Aorta (tissue), 5 donors: ENCODE measurements around the gene HDAC7. TPM values are rescaled to one million over a fixed set of nuclear protein-coding genes. Genes with fewer than 3 reads are reported as not detected.

Source experiments
- ATAC-seq: fragments of 200-7000 bp; cut with Tn5 transposase; one replicate; pipeline ENCODE4 v1.9.1; 2022; ENCODE audit warnings: moderate library complexity; ENCODE audit not compliant: low FRiP score
- DNase-seq, 2 donors: peaks; one replicate each; pipeline ENCODE4 v3.0.0-alpha.2; 2020
- H3K27ac ChIP-seq, 2 donors: one replicate each; pipeline ENCODE4 v1.5.1; 2013; ENCODE audit warnings: low read length in 2 of 2, mild to moderate bottlenecking in 2 of 2, moderate library complexity in 2 of 2, control low read depth in 1 of 2, inconsistent platforms in 1 of 2, low read depth in 1 of 2
- H3K27me3 ChIP-seq, 2 donors: one replicate each; pipeline ENCODE4 v1.6.1; 2013; ENCODE audit warnings: control low read depth in 1 of 2, low read length in 1 of 2, mild to moderate bottlenecking in 1 of 2, moderate library complexity in 1 of 2; ENCODE audit not compliant: insufficient read depth in 2 of 2, control insufficient read depth in 1 of 2
- H3K36me3 ChIP-seq, 2 donors: one replicate each; pipeline ENCODE4 v1.6.1; 2013; ENCODE audit warnings: control low read depth in 1 of 2, low read length in 1 of 2, mild to moderate bottlenecking in 1 of 2; ENCODE audit not compliant: insufficient read depth in 2 of 2, control insufficient read depth in 1 of 2
- H3K4me1 ChIP-seq, 2 donors: one replicate each; pipeline ENCODE4 v1.6.1; 2013; ENCODE audit warnings: low read length in 2 of 2, control low read depth in 1 of 2, mild to moderate bottlenecking in 1 of 2, moderate library complexity in 1 of 2; ENCODE audit not compliant: insufficient read depth in 2 of 2, control insufficient read depth in 1 of 2
- H3K4me3 ChIP-seq, 2 donors: one replicate each; pipeline ENCODE4 v1.5.1; 2013; ENCODE audit warnings: low read length in 2 of 2, control low read depth in 1 of 2, mild to moderate bottlenecking in 1 of 2
- H3K9me3 ChIP-seq: one replicate; pipeline ENCODE4 v1.6.1; 2013; ENCODE audit warnings: mild to moderate bottlenecking, low read length; ENCODE audit not compliant: control insufficient read depth
- WGBS, 2 donors: extraction: QIAGEN DNeasy Blood & Tissue Kit; methylation state at CpG; one replicate each; pipeline ENCODE4 v1.1.7; 2013; 5-methylcytosine and 5-hydroxymethylcytosine counted together
- intact Hi-C, 2 donors: fragments of 100-400 bp; cut with DNase I; formaldehyde crosslinking; loops; one replicate each; pipeline versions ENCODE4 v1.14.2 to v1.15.0; 2022
- polyA plus RNA-seq, 2 donors: library from polyadenylated mRNA; stranded (reverse); fragments of 200-250 nt; gene quantifications; one replicate each; pipeline ENCODE4 v1.2.3, GENCODE V29; 2013
- total RNA-seq, 2 donors: library from RNA; stranded (reverse); fragmentation: NEBNext Ultra II Directional; extraction: Animal tissue kit (Norgen Biotek cat#: 25700); gene quantifications; one replicate each; pipeline ENCODE4 v1.2.1, GENCODE V29; 2021
- donor health status: healthy with polysubstance abuse.
- donor health status: Bipolar disorder and iron deficiency.
- donor health status: DM: no; HTN: no; CAD: no.
- donor health status: DM: no; HTN: no; CAD: no.
- donor health status: DM: yes; HTN: yes; CAD: no.

HDAC7 gene
- total and polyA plus RNA-seq, 4 donors = 17.0 to 192 (median 119) TPM

DNA sequence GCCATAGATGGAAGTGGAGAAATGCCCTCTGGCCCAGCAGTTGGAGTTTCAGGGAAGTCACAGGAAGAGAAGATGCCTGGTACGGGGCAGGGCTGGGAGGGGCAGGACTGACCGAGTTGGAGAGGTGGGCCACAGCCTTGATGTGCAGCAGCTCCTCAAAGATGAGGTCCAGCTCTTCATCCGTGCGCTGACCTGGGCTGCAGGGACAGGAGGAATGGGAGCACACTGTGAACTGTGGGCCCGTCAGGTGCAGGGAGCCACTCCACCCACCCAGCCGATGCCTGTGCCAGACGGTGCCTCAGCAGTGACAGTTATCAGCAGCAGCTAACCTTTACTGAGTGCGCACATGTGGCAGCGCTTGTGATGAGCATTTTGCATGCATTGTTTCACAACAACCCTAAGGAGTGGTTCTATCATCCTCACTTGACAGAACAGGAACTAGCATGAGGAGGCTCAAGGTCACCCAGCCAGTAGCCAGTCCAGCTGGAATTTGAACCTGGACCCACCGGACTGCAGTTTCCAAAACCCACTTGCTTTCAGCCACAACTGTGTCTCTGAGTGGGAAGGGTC lies 69.4 kb downstream of the HDAC7 start:
- Histone ChIP-seq H3K27me3 (no peaks in the 10 kb centered on the region), H3K36me3 (no peaks in the 10 kb centered on the region), H3K4me1 (peaks cover under 1 to 2% of the 10 kb centered on the region in 2 donors), H3K4me3 (no peak overlapping the region), H3K27ac (no peak overlapping the region), H3K9me3 (no peaks in the 10 kb centered on the region)
- ATAC-seq = no peak
- 94 to 95% methylated on average over 10 of the region's 10 CpGs for WGBS, 2 donors
- DNase-seq = no peak
- intact Hi-C loops = no loop called here

DNA sequence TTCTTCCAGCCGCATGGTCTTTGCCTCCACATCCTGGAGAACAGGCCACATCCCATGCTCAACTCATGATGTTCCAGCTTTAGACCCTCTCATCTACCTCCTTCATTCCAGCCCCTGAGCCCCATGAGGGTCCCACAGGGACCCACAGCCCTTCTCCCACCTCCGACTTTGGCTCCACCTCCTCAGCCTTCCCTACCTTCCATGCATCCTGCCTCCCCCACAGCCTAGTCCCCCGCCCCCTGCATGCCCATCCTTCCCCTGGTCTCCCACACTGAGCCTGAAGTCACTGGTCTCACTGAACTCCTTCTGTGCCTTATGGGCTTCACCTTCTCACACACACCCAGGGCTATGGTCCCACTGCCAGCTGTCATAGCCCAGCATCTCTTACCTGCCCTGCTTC lies 70.8 kb downstream of the HDAC7 start:
- Histone ChIP-seq H3K4me3 (no peak overlapping the region), H3K4me1 (no peaks in the 10 kb centered on the region), H3K27me3 (no peaks in the 10 kb centered on the region), H3K9me3 (no peaks in the 10 kb centered on the region), H3K36me3 (no peaks in the 10 kb centered on the region), H3K27ac (no peak overlapping the region)
- intact Hi-C loops = no loop called here
- no peak for ATAC-seq
- DNase-seq = no peak
- WGBS, 2 donors = 89 to 99% methylated on average over 3 of the region's 3 CpGs

DNA sequence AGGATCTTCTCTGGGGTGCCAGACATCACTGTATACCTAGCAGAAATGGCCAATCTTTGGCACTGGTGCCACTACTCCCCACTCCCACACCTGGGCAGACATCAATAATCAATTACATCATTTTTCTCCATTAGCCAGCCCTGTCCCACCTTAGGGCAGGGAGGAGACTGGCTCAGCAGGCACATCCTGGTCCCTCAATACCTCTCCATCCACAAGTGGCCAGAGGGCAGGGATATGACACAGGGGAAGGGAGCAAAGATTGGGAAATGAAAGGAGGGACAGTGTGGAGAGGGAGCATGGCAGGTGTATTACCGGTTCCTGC lies 71.2 kb downstream of the HDAC7 start:
- Histone ChIP-seq H3K36me3 (no peaks in the 10 kb centered on the region), H3K4me1 (no peaks in the 10 kb centered on the region), H3K27me3 (no peaks in the 10 kb centered on the region), H3K9me3 (no peaks in the 10 kb centered on the region), H3K4me3 (no peak overlapping the region), H3K27ac (no peak overlapping the region)
- ATAC-seq = no peak
- no peak for DNase-seq
- intact Hi-C loops = no loop called here
- WGBS, 2 donors = 94 to 100% methylated on average over 1 of the region's 1 CpG

DNA sequence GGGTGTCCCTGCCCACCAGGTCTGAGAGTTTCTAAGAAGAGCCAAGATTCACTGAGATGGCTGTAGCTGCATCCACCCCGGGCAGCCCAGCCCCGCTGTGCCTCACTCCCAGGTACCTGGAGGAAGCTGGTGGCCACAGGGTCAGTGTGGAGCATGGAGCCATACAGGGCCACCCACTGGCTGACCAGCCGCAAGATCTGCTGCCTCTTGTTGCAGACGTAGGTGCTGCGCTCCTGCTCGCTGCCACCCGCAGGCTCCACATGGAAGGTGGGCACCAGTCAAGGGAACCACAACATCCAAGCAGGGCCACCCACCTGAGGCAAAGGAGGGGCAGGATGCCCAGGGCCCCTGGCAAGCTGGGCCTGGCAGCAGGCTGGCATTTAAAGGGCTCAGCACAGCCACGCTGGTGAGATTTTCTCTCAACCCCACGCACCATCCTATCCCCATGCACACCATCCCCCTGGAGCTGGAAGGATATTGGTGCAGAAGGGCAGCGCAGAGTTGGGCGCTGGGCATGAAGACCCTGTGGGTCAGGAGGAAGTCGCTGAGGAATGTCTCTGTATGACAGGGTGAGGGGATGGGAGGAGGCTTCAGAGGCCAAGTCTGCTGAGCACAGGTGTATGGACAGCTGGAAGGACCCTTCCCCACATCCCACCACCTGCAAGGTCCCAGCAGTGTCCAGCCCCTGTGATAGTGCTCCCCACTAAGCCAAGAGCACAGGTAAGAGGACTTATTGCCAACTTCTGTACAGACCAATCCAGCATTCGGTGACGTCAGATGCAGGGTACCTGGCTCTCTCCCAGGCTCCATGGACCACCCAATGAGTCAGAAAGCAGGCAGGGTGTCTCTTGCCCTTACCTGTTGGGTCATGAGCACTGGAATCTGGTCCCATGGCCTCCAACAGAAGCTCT lies 71.9 kb downstream of the HDAC7 start:
- no peak for ATAC-seq
- no peaks in the 10 kb centered on the region for H3K27me3 ChIP-seq
- no peak overlapping the region for H3K27ac ChIP-seq
- DNase-seq = no peak
- H3K9me3 ChIP-seq = no peaks in the 10 kb centered on the region
- no peak overlapping the region for H3K4me3 ChIP-seq
- H3K36me3 ChIP-seq = no peaks in the 10 kb centered on the region
- 95 to 96% methylated on average over 14 of the region's 14 CpGs for WGBS, 2 donors
- H3K4me1 ChIP-seq = no peaks in the 10 kb centered on the region
- intact Hi-C loops = no loop called here

DNA sequence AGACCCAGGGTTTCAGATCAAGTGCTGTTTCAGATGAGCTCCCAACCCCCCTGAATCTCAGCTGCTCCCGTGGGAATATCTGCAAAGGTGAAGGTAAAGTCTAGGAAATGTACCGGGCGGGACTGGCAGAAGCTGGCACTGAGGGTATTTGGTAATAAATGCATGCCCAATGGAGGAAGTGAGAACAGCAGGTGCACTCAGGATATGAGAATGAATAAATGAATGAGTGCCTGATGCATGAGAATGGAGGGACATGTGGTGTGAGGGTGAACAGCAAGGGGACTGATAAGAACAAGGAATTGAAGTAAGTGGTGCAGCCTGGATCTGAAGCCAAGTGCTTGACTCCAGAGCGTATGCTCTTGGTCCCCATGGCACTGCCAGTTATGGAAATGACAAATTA lies 72.6 kb downstream of the HDAC7 start:
- H3K9me3 ChIP-seq = no peaks in the 10 kb centered on the region
- no peak overlapping the region for H3K27ac ChIP-seq
- no peaks in the 10 kb centered on the region for H3K4me1 ChIP-seq
- no peaks in the 10 kb centered on the region for H3K36me3 ChIP-seq
- no peak for ATAC-seq
- 83 to 87% methylated on average over 4 of the region's 4 CpGs for WGBS, 2 donors
- no peak for DNase-seq
- H3K4me3 ChIP-seq = no peak overlapping the region
- H3K27me3 ChIP-seq = no peaks in the 10 kb centered on the region
- intact Hi-C loops = no loop called here

DNA sequence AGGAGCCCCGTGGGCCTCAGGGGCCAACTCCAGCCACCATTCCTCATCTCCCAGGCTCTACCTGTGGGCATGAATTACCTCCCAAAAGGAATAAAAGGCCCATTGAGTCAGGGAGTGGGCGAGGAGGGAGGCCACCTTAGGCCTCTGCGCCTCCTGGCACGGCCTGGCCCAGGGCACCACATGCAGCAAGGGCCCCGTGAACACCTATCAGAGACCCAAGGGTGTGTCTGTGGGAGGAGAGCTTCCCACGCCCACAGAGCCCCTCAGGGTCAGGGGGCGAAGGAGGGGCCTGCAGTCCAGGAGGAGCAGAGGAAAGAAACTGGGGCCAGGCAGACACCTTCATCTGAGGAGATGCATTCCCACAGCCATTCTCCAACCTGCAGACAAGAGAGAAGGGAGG lies 73.2 kb downstream of the HDAC7 start:
- H3K9me3 ChIP-seq = no peaks in the 10 kb centered on the region
- intact Hi-C loops = no loop called here
- DNase-seq = no peak
- no peak for ATAC-seq
- H3K27me3 ChIP-seq = no peaks in the 10 kb centered on the region
- H3K4me3 ChIP-seq = no peak overlapping the region
- no peak overlapping the region for H3K27ac ChIP-seq
- 92 to 94% methylated on average over 7 of the region's 7 CpGs for WGBS, 2 donors
- H3K36me3 ChIP-seq = no peaks in the 10 kb centered on the region
- no peaks in the 10 kb centered on the region for H3K4me1 ChIP-seq

DNA sequence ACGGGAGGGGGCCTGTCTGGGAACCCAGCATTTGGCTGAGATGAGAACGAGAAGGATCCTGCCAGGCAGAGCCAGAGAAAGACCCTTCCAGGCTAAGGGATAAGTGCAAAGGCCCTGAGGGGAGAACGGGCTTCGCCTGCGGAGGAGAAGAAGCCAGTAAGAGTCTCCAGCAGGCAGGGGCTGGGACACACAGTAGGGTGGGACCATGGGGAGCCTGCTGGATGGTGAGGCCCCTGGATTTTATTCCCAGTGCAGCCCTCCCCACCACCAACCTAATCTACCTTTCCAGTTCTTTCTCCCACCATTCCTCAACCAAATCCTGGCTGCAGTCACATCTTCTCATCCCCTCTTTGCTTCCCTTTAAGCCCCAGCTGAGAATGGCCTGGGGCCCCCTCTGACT lies 73.6 kb downstream of the HDAC7 start:
- H3K27ac ChIP-seq = no peak overlapping the region
- ATAC-seq (no peak), DNase-seq (no peak)
- intact Hi-C loops = no loop called here
- H3K36me3 ChIP-seq = no peaks in the 10 kb centered on the region
- no peak overlapping the region for H3K4me3 ChIP-seq
- no peaks in the 10 kb centered on the region for H3K27me3 ChIP-seq
- H3K9me3 ChIP-seq = no peaks in the 10 kb centered on the region
- 89 to 90% methylated on average over 5 of the region's 5 CpGs for WGBS, 2 donors
- H3K4me1 ChIP-seq = no peaks in the 10 kb centered on the region

DNA sequence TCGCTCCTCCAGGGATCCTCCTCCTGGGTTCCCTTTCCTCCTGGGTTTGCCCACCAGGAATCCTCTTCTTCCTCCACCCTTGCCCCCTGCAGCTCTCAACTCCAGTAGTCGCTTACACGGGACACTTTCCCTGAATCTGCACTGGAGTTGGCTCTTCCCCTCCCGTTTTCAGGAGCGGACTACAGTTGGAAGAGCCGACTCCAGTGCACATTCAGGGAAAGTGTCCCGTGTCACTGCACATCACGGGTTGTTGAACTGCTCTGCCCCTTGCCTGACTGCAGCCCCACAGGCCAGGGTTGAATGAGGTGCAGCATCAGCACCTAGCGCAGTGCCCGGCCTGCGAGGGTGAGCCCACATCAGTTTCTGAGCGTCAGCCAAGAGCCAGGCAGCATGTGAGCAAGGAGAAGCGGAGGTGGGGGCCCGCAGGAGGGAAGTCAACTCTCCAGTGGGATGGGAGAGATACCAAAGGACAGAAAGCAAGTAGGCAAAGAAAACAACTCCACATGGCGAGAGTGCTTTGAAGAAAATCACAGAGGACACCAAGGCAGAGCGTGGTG lies 74.1 kb downstream of the HDAC7 start:
- H3K27me3 ChIP-seq = no peaks in the 10 kb centered on the region
- H3K36me3 ChIP-seq = no peaks in the 10 kb centered on the region
- H3K27ac ChIP-seq = no peak overlapping the region
- intact Hi-C loops = no loop called here
- ATAC-seq (no peak), DNase-seq (no peak)
- WGBS, 2 donors = 76 to 81% methylated on average over 16 of the region's 16 CpGs
- no peaks in the 10 kb centered on the region for H3K9me3 ChIP-seq
- H3K4me3 ChIP-seq = no peak overlapping the region
- no peaks in the 10 kb centered on the region for H3K4me1 ChIP-seq
